A673 (cell line): ENCODE data around the gene MROH8.

Source experiments
- CTCF ChIP-seq: fragments of 300-800, 200-600 bp; sonication (generic); conservative IDR thresholded peaks from 2 replicates; pipeline ENCODE4 v1.5.1; 2017; ENCODE audit warnings: low read depth, mild to moderate bottlenecking, antibody characterized with exemption, low read length, moderate library complexity, mixed read lengths
- EZH2 ChIP-seq: fragments of 200-600 bp; sonication (generic); IDR thresholded peaks from 2 replicates; pipeline ENCODE4 v1.6.1; 2017; ENCODE audit warnings: borderline replicate concordance, low read depth, mild to moderate bottlenecking, mixed read lengths, antibody characterized with exemption, low read length; ENCODE audit not compliant: poor library complexity, severe bottlenecking

DNA sequence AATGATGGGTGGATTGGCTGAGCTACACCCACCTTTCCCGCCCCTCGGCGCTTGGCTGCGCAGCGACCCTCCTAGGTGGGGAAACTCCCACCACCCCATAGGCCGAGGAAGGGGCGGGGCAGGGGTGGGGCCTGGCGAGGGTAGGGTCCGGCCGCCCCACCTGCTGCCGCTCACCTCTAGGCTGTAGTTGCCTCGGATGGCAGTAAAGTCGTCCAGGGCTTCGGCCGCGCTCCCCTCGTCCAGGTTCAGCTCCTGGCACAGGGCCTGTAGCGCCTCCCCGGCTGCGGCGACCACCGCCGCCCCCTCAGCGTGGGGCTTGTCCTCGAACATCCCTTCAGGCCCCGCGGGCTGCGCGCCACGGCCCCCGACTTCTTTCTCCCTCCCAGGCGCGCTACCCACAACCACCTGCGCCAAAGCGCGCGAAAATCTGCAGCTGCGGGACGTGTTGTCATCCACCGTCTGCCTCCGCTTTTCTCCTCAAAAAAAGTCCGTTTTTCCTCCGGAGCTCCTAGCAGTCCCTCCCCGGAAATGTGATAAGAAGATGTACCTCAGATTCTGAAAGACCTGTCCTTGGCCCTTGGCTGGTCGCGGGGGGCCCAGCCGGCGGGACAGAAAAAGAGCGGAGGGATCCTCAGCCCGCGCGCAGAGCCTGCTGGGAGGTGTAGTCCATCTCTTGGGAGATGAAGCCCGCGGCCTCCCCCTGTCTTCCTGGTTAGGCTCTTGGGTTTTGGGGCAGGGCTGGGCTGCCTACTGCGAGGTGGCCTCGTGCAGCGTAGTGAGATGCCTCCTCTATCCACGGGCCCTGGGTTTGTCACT lies 83.5 kb downstream of the MROH8 start, which contains the start of gene RBL1:
- TF ChIP-seq CTCF (peak; percentile 38; the same call in 1 of the 2 replicates), EZH2 (no peak)
